Stimulated activated CD4-positive, alpha-beta T cell treated with anti-CD3 and anti-CD28 coated beads, Interleukin-12 subunit alpha, Interleukin-12 subunit beta, amount 100 ng/mL, for 48 hours (primary cell): ENCODE data around the gene IFT81.
A peak's percentile ranks its signal among the peaks of the same experiment; 100 is the strongest.

ENCODE experiments used
- DNase-seq, 3 donors: peaks; one replicate each; pipeline ENCODE4 v3.0.0-alpha.2; 2020; ENCODE audit warnings: low read depth in 2 of 3, low spot score in 1 of 3

IFT81 gene

DNA sequence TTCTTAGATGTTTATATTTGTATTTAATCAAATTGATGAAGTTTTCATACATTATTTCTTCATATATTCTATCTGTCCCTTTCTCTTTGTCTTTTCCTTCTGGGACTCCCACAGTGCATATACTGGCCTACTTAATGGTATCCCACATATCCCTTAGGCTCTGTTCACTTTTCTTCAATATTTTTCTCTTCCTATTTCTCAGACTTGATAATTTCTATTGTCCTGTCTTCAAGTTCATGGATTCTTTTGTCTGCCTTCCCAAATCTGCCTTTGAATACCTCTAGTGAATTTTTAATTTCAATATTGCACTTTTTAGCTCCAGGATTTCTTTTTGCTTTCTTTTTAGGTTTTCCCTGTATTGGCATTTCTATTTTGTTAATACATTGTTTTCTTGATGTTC lies 33.4 kb downstream of the IFT81 start:
- no peak for DNase-seq

DNA sequence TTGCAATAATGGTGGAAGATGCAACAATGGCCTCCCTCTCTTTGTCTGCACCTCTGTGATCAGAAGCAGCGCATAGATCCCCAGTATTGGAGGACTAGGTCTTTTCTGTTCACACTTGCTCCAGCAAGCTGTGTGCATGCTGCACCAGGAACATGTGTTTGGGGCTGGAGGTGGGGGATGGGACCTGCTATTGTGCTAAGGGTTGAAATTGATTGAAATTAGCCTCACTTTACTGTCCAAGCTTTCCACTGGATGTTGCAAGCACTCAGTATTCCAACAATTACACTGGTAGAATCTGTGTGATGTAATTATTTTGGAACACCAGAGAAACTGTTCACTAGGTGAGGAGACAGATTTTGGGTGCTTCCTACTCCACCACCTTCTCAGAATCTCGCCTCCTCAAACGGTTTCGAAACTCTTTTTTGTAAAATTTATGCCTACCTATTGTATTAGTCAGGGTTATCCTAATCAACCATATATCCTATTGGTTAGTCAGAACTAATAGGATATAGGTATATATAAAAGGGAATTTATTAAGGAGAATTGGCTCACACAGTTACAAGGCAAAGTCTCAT lies 35.6 kb downstream of the IFT81 start:
- no peak for DNase-seq

DNA sequence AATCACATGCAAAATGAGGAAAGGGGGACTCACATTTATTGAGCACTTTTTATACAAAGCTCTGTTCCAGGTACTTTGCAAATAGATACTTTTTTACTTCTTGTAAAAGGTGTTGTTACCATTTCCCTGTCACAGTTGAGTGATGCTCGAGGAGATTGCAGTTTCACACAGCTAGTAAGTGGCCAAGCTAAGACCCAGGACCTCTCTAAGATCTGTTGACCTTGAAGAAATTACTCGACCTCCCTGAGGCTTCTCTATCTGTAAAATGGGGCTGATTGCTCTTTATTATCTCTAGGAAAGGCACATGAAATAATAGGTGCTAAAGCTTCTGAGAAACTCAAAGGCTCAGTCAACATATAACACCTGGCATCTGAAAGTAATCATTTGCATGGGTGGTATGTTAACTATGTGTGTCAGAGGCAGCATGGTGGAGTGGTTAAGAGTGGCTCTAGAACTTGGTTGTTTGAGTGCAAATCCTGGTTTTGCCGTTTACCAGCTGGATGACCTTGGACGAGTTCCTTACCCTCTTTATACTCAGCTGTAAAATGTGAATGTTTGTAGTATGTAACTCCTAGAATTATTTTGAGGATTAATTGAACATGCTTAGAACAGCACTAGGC lies 41.5 kb downstream of the IFT81 start:
- DNase-seq, result no peak

DNA sequence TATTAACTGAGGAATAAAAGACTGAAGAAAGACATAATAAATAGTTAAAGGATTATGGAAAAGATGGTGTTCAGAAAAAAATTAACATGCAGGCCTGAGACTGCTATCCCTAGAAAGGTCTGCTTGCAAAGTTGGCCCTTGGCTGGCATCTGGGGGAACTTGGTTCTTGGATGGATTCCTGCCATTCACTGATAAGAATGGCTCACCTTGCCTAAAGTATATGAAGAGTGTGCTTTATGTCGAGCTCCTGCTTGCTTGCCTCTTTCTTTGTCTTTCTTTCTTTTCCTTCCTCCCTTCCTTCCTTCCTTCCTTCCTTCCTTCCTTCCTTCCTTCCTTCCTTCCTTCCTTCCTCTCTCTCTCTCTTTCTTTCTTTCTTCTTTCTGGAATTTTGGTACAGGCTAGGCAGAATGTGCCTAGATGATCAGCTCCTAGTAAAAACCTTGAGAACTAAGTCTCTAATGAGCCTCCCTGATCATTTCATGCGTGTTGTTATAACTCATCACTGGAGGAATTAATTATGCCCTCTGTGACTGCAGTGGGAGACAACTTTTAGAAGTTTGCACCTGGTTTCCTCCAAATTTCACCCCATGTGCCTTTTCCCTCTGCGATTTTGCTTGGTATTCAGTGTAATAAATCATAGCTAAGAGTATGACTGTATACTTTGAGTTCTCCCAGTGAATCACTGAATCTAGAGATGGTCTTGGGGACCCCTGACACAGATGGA lies 44.7 kb downstream of the IFT81 start:
- no peak for DNase-seq

DNA sequence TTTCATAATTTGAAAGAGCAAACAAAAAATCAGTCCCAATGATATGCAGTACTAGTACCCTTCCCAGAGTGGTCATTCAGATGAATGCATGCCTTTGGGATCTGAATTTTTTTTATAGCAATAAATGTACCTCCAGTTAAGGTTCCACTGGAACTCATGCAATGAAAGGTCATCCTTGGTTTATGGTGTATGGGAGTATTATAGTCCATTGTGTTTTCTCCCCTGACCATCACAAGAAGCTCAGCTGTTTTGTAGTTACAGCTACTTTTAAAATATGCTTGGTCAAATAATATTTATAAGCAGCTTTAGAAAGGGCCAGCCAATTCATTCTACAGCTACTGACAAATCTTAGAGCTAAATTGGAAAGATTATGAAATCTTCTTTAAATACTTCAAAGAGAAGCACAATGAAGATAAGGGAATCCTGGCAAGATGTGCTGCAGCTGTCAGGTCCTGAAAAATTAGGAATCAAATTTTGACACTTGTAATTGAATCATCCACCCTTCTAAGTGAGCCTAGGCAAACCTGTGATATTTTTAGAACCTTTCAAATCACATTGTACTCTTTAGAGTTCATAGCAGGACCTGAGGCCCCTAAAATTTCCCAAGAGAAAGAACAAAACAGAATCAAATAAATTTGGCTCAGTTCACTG lies 46.5 kb downstream of the IFT81 start:
- no peak for DNase-seq

DNA sequence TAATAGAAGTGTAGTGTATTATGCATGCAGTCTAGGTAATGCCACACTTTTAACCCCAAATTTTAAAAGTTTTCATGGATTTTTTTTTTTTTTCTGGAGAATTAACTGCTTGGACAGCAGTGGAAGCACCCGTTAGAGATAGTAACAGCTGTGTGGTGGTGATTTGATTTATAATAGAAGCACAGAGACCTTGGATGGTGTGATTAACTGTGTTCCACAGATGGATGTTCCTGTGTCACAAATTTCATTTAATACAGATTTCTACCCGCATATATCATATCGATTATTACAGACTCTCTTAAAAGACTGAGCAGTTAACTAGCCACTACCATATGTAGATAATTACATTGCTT lies 47.0 kb downstream of the IFT81 start:
- DNase-seq, result no peak

DNA sequence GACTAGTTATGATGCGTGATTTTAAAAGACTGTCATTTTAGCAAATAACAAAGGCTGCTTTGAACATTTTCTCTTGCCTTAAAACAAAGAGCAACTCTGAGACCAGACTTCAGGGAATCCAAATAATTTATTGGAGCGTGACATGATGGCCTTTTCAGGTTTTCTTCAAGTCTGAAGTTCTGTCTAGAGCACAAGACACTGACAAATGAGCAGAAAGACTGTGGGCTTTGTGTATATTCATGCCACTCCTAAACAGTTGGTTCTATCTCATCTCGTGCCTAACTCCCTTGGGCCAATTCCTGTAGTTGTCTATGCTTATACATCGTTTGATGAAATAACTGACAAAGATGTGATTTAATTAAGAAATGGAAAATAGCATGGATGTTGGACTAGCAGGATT lies 47.5 kb downstream of the IFT81 start:
- no peak for DNase-seq

DNA sequence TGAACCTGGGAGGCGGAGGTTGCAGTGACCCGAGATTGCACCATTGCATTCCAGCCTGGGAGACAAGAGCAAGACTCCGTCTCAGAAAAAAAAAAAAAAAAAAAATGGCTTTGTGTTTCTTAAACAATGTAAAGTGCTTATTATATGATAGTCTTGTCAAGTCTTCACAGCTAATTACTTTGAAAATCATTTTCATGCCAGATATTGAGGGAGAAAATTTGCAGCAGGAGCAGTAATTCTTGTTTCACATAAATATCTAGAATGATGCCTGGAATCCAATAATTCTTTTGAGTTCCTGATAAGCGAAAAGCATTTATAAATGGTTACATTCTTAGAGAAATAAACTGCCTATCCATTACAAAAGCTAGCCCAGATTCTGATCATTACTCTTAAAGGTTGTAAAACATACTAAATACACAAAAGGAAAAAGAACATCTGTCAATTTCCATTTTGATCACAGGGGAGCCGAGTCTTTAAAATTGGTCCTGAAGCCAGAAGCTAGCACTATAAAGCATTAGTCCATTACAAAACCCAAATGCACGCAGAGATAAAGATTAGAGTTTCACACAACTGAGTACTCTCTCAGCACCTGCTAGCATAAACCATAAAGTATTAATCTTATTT lies 50.3 kb downstream of the IFT81 start:
- DNase-seq, result no peak

DNA sequence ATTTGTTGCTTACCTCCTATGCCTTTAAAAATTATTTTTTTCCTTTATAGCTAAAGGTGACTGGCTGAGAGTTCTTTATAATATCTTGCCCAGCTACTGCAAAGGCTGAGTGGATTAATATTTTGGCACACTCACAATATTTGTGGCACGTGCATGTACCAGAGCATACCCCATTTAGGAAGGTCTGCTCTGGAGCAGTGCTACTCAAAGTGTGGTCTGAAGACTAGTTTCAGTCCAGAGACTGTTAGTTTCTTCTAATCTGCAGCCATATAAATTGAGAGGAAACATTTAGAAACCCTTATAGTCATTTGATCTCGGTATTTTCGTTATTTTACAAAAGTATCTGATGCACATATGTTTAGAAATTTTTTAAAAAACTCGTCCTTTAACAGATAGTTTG lies 51.0 kb downstream of the IFT81 start:
- no peak for DNase-seq

DNA sequence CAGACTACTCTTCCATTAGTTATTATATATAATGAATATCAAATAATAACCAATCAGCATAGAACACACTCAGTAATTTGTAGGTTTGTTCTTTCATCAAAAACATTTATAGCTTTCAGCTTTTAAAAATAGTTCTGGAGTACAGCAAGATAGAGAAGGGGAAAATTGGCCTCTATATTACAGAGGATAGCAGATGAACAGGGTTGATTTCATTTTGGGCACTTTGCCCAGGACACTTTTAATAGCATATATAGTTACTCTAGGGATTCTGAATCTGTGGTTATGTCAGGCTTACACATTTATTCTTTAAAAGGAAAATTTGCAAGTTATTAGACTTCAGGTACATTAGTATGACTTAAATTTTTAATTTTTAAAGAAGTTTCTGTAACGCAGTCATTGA lies 52.6 kb downstream of the IFT81 start:
- no peak for DNase-seq

DNA sequence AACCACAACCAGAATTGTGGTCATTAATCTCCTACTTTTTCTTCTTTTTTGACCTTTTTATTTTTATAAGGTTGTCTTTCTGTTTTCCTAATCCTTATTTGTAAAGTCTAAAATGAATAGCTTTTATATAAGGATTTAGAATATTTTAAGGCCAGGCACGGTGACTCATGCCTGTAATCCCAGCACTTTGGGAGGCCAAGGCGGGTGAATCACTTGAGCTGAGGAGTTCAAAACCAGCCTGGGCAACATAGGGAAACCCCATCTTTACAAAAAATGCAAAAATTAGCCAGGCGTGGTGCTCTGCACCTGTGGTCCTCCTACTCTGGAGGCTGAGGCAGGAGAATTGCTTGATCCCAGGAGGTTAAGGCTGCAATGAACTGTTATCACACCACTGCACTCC lies 55.1 kb downstream of the IFT81 start:
- no peak for DNase-seq

DNA sequence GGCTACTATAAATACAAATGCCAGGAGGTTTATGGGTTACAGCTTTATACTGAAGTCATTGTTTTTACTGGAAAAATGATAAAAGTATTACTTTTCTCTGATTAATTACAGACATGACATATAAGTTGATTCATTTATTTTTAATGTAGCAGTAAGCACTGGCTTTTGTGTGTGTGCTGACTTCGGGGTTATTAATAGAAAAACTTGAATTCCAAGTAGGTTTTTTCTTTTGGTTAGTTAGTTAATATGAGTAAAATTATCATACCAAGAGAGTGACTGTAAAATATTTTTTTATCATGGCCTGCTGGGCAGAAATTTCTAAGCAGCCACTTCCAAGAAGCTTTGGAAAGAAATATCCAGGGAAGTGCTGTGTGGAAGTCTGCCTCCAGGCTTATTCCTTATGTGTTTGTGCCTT lies 56.4 kb downstream of the IFT81 start:
- no peak for DNase-seq

DNA sequence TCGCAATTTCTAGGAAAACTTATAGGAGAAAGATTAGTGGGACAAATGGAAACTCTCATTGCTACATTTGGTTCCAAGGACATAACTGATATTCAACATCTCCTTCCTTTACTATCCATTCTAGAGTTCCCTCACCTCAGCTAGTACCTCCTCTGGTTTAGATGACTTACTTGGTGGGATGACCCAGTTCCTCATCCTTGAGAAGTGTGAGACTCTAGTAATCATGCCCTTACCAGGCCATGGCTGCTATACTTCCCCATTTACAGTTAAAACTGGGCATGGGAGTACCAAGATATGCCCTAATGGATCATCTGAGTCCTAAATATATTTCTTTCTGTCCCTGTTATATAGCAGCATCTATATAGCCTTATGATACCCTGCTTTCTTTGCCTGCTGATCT lies 58.1 kb downstream of the IFT81 start:
- DNase-seq, result no peak

DNA sequence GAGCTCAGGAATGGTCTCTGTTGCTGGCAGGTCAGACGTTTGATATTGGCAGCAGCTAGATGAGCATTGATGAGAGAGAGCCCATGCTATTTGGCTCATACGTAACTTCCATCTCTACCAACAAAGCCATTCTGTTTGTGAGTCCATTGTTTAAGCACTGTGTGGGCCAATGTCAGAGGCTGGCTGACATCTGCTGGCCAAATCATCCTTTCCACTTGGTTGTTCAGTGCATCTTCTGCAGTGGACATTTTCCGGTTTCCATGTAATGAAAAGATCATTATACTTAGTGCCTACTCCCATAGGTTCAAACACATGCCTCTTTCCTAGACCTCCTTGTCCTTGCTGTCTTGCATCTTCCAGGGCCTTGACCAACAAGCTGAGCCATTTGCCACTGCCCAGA lies 59.2 kb downstream of the IFT81 start:
- DNase-seq, result no peak

DNA sequence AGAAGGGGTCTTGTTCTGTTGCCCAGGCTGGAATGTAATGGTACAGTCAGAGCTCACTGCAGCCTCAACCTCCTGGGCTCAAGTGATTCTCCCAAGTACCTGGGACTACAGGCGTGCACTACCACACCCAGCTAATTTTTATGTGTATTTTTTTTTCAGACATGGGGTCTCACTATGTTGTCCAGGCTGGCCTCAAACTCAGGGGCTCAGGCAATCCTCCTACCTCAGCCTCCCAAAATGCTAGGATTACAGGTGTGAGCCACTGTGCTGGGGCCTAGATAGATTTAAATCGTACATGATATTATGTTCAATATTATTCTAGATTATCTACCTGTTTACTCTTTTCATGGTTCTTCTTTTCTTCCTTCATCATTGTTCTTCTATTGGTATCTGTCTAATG lies 61.5 kb downstream of the IFT81 start:
- no peak for DNase-seq

DNA sequence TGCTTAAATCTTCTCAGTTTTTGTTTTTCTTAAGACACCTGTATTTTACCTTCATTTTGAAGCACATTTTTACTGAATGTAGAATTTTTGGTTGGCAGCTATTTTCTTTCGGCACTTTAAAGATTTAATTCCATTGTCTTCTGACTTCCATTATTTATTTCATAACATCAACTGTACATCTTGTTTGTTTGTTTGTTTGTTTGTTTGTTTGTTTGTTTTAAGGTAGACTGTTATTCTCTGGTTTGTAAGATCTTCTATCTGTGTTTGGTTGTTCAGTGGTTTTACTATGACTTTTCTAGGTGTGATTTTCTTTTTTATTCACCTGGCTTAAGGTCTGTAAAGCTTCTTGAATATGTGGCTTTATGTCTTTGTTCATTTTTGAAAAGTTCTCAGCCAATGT lies 61.9 kb downstream of the IFT81 start:
- no peak for DNase-seq

DNA sequence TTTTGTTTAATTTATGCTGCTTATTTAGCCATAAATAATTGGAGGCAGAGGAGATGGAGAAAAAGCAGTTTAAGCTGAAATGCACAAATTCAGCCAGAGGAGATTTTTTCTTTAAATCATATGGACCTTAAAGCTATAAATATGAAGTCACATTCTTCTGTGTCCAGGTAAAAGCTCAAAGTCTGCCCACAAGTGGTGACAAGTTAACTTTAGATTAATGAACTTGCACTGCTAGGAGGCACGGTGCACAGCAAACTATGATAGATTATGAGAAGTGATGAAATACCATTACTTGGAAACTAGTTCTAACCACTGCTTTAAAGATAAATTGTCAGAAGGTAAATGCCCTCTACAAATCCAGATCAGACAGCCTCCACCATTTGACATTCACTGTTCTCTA lies 69.0 kb downstream of the IFT81 start:
- DNase-seq, result no peak

DNA sequence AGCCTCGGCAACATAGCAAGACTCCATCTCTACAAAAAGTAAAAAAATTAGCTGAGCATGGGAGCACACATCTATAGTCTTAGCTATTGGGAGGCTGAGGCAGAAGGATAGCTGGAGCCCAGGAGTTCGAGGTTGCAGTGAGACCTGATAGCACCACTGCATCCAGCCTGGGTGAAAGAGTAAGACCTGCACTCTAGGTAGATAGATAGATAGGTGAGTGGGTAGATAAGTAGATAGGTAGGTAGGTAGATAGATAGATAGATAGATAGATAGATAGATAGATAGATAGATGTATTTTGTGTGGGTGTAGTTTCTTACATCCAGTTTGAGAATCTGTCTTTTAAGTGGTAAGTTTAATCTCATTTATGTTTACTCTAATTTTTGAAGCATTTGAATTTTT lies 72.8 kb downstream of the IFT81 start:
- no peak for DNase-seq

DNA sequence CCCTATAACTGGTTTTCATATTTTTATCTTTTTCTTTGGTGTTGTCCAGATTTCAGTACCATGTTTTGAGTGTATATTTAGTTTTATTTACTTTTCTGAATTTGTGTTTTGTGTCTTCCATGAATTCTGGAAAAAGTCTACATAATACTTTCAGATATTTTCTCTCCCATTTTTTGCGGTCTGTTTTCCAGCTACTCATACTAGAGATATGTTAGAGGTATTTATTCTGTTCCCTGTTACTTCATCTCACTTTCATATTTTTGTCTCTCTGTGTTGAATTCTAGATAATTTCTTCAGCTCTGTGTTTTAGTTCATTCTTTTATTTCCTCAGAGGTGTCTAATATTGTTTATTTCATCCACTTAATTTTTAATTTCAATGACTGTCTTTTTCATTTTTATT lies 74.2 kb downstream of the IFT81 start:
- DNase-seq, result no peak

DNA sequence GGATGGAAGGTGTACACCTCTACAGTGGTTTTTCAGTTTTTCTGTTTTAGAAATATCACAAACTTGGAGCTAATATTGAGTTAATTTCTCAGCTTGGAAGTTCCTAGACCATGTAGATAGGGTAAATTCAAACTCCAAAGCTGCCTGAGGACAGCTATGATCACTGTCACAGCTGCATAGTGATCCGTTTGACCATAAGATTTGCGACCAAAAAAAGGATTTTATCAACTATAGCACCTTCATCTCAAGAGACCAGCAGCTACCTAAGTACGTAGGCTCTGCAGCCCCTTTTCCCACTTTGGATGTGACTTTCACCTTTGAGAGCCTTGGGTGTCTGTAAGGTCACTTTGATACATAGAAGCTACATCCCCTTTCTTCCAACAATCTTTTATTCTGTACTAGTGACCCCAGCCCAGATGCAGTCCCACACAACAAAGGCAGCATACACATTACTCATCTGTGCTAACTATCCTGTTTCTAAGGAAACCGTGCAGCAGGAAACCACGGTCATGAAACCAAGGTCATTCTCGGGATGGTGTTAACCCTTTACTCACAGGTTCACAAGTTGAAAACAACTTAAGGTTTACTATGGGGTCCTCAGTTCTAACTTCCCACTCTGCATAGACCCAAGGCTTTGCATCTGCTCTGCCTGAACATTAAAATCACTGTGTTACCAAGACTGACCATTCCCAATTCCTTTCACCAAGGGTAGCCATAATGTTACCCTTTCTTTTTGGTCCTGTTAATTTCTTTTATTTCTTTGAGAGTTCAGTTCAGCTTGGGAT lies 75.4 kb downstream of the IFT81 start:
- peak in 2 of 3 donors; percentile 1 to 2 for DNase-seq

DNA sequence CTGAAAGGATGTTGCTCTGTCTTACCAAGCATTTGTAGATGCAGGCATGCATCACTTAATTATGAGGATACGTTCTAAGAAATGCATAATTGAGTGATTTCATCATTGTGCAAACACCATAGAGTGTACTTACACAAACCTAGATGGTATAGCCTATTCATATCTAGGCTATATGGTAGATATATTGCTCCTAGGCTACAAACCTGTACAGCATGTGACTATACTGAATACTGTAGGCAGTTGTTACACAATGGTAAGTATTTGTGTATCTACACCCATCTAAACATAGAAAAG lies 75.9 kb downstream of the IFT81 start:
- DNase-seq, result no peak
